HEK293T (cell line): Measurements from ENCODE around the gene ITPKB.

Experiments used
- FOXA1 ChIP-seq: fragments of 450-650 bp; IDR thresholded peaks from 2 replicates; pipeline ENCODE4 v1.6.1; 2016; ENCODE audit warnings: mild to moderate bottlenecking
- FOXM1 ChIP-seq: fragments of 450-650 bp; IDR thresholded peaks from 2 replicates; pipeline ENCODE4 v1.6.1; 2017; ENCODE audit warnings: mild to moderate bottlenecking, borderline replicate concordance
- SUZ12 ChIP-seq: fragments of 450-650 bp; IDR thresholded peaks from 2 replicates; pipeline ENCODE4 v1.6.1; 2016; ENCODE audit warnings: mild to moderate bottlenecking

DNA sequence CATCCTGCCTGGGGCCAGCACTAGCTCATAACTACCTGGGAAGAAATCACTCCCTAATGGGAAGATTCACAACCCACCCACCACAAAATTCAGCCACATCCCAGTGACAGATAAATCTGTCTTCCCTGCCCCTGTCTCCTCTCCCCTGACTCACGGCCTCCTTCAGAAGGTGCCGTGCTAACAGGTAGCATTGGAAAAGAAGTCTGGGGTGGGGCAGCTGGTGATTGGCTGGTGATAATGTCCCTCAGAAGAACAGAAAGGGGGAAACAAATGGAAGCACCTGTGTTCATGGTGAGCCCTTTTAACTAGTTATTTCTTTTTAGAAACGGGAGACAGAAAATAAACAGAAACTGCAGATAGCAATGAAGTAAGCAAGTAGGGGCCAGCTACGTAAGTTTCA is 29.1 kb downstream of the ITPKB start:
- TF ChIP-seq SUZ12 (no peak), FOXA1 (no peak), FOXM1 (no peak)
